ENCODE data around the gene APOOL. TPM values are rescaled to one million over a fixed set of nuclear protein-coding genes. Genes with fewer than 3 reads are reported as not detected.
"Not testable (repeated sequence)": the region's sequence is repeated elsewhere in the genome, so short reads cannot be mapped to it uniquely, and the experiment has no call there.

Gene APOOL
- total and polyA plus RNA-seq, 12 donors: 2.7 to 37.7 (median 18.4) TPM

GRCh38 chrX:84993150-84993549 lies 10.5 kb upstream of the APOOL start:
- Histone ChIP-seq H3K27ac (no peak overlapping the region), H3K4me1 (replicated peaks in 1 of 2) (no peaks in the 10 kb centered on the region), H3K36me3 (replicated peaks in 1 of 2) (no peaks in the 10 kb centered on the region), H3K27me3 (peaks cover 11% of the 10 kb centered on the region), H3K9me3 (replicated peaks in 1 of 3) (no peaks in the 10 kb centered on the region), H3K4me3 (no peak overlapping the region)
- 75 to 91% (median 82%) methylated on average over 1 of the region's 1 CpG for WGBS, 4 donors
- no peak for DNase-seq
- intact Hi-C loops (cut with DNase I): no loop called here
- TF ChIP-seq POLR2A (IDR thresholded peaks at IDR 0.05) (no peak), CTCF (IDR thresholded peaks at IDR 0.05) (no peak)

GRCh38 chrX:85001344-85001743 lies 2.3 kb upstream of the APOOL start:
- 75 to 97% (median 88%) methylated on average over 1 of the region's 1 CpG for WGBS, 4 donors
- intact Hi-C loops (cut with DNase I): no loop called here
- DNase-seq: no peak
- Histone ChIP-seq H3K27ac (no peak overlapping the region), H3K27me3 (peaks cover 3% of the 10 kb centered on the region), H3K36me3 (replicated peaks in 1 of 2) (no peaks in the 10 kb centered on the region), H3K9me3 (replicated peaks in 1 of 3) (no peaks in the 10 kb centered on the region), H3K4me3 (no peak overlapping the region), H3K4me1 (replicated peaks in 1 of 2) (peaks cover 0 to 6% of the 10 kb centered on the region in 2 donors)
- TF ChIP-seq CTCF (IDR thresholded peaks at IDR 0.05) (no peak), POLR2A (IDR thresholded peaks at IDR 0.05) (no peak)

GRCh38 chrX:85004255-85004654 lies 578 bp downstream of the APOOL start:
- 5 to 41% (median 23%) methylated on average over 5 to 11 of the region's 11 CpGs for WGBS, 4 donors
- H3K4me3 ChIP-seq: peak overlapping the region in 2 of 4 donors; percentile 26 to 62
- H3K9me3 ChIP-seq (replicated peaks in 1 of 3): no peaks in the 10 kb centered on the region
- intact Hi-C loops (cut with DNase I): no loop called here
- H3K27ac ChIP-seq: peak overlapping the region in 4 of 5 donors; percentile 44 to 70 (median 52)
- peak in 1 of 7 donors; percentile 20 for DNase-seq
- TF ChIP-seq POLR2A (IDR thresholded peaks at IDR 0.05): no peak
- H3K4me1 ChIP-seq (replicated peaks in 1 of 2): peaks cover 0 to 6% of the 10 kb centered on the region in 2 donors
- H3K27me3 ChIP-seq: peaks cover 3% of the 10 kb centered on the region
- H3K36me3 ChIP-seq (replicated peaks in 1 of 2): no peaks in the 10 kb centered on the region

GRCh38 chrX:85012098-85012497 lies 8.4 kb downstream of the APOOL start:
- no peak overlapping the region for H3K27ac ChIP-seq
- DNase-seq: no peak
- intact Hi-C loops (cut with DNase I): no loop called here

GRCh38 chrX:85015351-85015750 lies 11.7 kb downstream of the APOOL start:
- H3K9me3 ChIP-seq (replicated peaks in 1 of 3); H3K36me3 ChIP-seq (replicated peaks in 1 of 2); H3K27ac ChIP-seq; intact Hi-C loops (cut with DNase I); DNase-seq; H3K27me3 ChIP-seq; H3K4me3 ChIP-seq; H3K4me1 ChIP-seq (replicated peaks in 1 of 2): not testable (repeated sequence)
- 86 to 98% (median 92%) methylated on average over 8 of the region's 8 CpGs for WGBS, 4 donors

More at GRCh38 chrX:85012098-85012497, 8.4 kb downstream of the APOOL start:
- H3K27me3 ChIP-seq: no peaks in the 10 kb centered on the region
- no peaks in the 10 kb centered on the region for H3K9me3 ChIP-seq (replicated peaks in 1 of 3)
- TF ChIP-seq CTCF (IDR thresholded peaks at IDR 0.05) (no peak), POLR2A (IDR thresholded peaks at IDR 0.05) (no peak)
- 90 to 96% (median 93%) methylated on average over 2 of the region's 2 CpGs for WGBS, 4 donors
- no peaks in the 10 kb centered on the region for H3K4me1 ChIP-seq (replicated peaks in 1 of 2)
- H3K4me3 ChIP-seq: no peak overlapping the region
- no peaks in the 10 kb centered on the region for H3K36me3 ChIP-seq (replicated peaks in 1 of 2)
